ENCODE data around the gene FAM171A2.
"Not testable (repeated sequence)": the region's sequence is repeated elsewhere in the genome, so short reads cannot be mapped to it uniquely, and the experiment has no call there.

FAM171A2 gene

DNA sequence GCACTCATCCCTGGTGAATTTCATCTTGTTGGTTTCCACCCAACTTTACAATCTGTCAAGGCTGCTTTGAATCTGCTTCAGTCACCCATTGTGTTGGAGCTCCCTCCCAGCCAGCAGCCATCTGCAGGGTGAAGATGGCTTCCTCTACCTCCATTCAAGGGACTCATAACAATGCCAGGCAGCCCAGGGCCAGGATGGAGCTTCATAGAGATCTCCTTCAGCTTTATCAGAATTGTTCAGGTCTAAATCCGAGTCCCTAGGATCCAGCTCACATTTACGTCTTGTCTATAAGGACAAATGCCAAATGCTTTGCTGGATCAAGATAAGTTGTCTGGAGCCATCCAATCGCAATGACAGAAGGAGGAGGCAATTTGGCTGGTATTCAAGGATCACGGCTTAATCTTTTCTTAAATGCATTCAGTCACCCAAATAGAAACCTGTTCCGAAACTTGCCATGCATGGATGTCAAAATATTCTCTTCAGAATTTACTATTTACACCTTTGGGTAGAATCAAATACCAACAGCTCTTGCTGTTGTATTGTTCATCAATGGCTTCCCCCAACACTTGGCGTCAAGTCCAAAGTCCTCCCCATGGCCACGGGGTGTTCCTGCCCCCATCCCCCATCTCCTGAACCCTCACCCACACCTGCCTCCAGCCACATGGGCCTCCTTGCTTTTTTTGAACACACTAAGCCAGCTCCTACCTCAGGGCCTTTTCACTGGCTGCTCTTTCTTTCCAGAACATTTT is 3.8 kb upstream of the FAM171A2 start:
- H3K4me3 ChIP-seq (ENCODE audit: low read depth, low read length): no peak overlapping the region
- DNase-seq (ENCODE audit: low read depth): no peak
- TF ChIP-seq, protein P1, sequence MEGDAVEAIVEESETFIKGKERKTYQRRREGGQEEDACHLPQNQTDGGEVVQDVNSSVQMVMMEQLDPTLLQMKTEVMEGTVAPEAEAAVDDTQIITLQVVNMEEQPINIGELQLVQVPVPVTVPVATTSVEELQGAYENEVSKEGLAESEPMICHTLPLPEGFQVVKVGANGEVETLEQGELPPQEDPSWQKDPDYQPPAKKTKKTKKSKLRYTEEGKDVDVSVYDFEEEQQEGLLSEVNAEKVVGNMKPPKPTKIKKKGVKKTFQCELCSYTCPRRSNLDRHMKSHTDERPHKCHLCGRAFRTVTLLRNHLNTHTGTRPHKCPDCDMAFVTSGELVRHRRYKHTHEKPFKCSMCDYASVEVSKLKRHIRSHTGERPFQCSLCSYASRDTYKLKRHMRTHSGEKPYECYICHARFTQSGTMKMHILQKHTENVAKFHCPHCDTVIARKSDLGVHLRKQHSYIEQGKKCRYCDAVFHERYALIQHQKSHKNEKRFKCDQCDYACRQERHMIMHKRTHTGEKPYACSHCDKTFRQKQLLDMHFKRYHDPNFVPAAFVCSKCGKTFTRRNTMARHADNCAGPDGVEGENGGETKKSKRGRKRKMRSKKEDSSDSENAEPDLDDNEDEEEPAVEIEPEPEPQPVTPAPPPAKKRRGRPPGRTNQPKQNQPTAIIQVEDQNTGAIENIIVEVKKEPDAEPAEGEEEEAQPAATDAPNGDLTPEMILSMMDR (conservative IDR thresholded peaks at IDR 0.05; ENCODE audit: low read depth, low read length): no peak

DNA sequence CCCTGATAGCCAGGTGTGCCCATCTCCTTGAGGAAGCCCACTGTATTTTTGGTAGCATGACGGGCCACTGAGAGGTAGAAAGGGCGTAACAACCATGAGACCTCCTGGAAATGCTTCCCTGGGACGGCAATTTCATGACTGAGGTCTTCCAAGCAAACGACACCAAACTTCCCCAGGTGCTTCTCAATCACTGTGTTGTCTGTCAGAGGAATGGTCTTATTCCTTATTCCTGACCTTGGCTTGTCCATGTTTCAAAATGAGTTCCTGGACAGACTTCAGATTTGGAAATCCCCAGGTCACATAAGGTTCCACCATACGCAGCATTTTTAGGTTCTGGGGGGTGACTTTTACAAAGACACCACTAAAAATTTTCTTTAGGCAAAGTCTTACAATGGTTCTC is 1.4 kb upstream of the FAM171A2 start:
- not testable (repeated sequence) for DNase-seq (ENCODE audit: low read depth); H3K4me3 ChIP-seq (ENCODE audit: low read depth, low read length)

GRCh38 chr17:44362949-44363612 is 572 bp downstream of the FAM171A2 start:
- H3K4me3 ChIP-seq (ENCODE audit: low read depth, low read length): peak overlapping the region; percentile 68
- TF ChIP-seq, protein P1 (conservative IDR thresholded peaks at IDR 0.05; ENCODE audit: low read depth, low read length): no peak
- no peak for DNase-seq (ENCODE audit: low read depth)

- DNase-seq (ENCODE audit: low read depth): no peak
- TF ChIP-seq, protein P1 (conservative IDR thresholded peaks at IDR 0.05; ENCODE audit: low read depth, low read length): no peak
- H3K4me3 ChIP-seq (ENCODE audit: low read depth, low read length): peak overlapping the region; percentile 68
Observed at GRCh38 chr17:44362459-44362948, 1.1 kb downstream of the FAM171A2 start.

DNA sequence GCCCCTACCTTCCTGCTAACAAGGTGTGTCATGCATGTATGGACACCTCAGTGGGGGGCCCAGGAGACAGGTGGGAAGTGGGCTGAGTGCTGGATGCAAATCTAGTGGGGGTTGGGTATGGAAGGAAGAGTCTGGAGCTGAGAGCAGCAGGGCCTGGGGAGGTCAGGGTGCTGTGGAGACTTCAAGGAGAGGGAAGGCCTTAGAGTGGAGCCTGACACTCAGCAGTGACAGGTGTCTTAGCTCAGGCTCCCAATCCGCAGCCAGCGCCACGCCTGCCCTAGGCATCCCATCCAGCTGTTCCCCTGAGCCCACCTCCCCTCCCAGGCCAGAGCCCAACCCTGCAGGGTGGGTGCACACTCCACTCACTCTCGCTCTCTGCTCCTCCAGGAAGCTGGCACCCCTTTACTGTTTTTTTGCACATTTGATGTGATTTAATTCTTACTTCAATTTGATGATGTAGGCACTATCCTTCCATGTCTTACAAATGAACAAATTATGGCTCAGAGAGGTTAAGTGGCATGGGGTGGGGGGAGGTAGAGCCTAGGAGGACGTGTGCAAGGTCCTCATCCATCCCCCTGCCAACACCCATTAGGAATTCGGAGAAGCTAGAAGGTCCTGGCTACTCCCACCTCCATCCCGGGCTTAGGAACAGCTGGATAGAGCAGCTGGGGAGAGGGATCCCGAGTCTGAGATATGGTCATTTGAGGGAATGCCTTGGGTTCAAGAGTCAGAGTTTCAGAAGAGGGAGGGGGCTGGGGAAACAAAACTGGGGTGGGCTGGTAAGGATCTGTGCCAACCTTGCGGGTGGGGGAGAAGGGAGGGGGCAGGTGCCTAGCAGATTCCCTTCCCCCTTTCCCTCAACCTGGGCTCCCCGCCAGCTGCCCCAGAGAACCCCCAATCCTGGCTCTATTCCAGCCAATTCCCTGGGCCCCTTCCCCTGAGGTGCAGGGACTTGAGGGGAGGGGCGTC is 2.1 kb downstream of the FAM171A2 start:
- DNase-seq (ENCODE audit: low read depth): no peak
- TF ChIP-seq, protein P1 (conservative IDR thresholded peaks at IDR 0.05; ENCODE audit: low read depth, low read length): no peak
- no peak overlapping the region for H3K4me3 ChIP-seq (ENCODE audit: low read depth, low read length)

GRCh38 chr17:44360826-44361225 is 2.8 kb downstream of the FAM171A2 start:
- TF ChIP-seq, protein P1 (conservative IDR thresholded peaks at IDR 0.05; ENCODE audit: low read depth, low read length): no peak
- no peak overlapping the region for H3K4me3 ChIP-seq (ENCODE audit: low read depth, low read length)
- peak; percentile 80 for DNase-seq (ENCODE audit: low read depth)

DNA sequence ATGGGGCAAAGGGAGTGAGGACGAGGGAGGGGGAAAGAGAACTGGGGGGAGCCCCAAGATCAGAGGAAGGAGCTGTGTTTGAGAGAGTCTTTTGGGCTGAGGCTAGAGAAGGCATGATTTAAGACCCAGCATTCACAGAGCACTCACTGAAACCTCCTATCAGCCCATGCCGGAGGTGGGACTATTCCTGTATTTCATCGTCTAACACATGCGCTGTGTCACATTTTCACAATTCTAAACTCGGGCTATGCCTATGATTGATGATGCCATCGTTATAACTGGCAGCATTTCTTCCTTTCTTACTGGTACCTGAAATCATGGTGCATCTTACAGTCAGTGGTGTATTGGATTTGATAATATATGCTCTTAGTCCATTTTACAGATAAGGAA is 3.5 kb downstream of the FAM171A2 start:
- no peak for DNase-seq (ENCODE audit: low read depth)
- TF ChIP-seq, protein P1 (conservative IDR thresholded peaks at IDR 0.05; ENCODE audit: low read depth, low read length): no peak
- H3K4me3 ChIP-seq (ENCODE audit: low read depth, low read length): no peak overlapping the region

Measured in choroid plexus epithelial cell (primary cell).